ENCODE results near the gene CCDC116.
A peak's percentile ranks its signal among the peaks of the same experiment; 100 is the strongest.
"Not testable (repeated sequence)": the region's sequence is repeated elsewhere in the genome, so short reads cannot be mapped to it uniquely, and the experiment has no call there.

CCDC116 gene

DNA sequence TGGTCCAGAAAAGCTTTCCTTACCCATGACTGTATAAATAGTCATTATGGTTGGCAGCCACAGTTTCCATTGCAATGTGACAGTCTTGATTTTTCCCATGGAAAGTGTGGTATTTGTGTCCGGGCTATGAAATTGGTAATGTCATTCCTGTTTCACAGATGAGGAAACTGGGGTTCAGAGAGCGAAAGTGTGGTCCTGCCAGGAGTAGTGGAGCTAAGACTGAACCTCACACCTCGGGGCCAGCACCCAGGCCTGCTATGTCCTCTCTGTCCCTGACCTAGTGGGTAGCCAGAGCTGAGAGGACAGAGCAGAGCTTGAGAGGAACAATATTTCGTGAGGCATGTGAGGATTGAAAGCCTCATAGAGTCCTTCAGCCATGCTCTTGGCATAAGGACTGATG lies 1.5 kb upstream of the CCDC116 start:
- DNase-seq (ENCODE audit: low read depth), result no peak

DNA sequence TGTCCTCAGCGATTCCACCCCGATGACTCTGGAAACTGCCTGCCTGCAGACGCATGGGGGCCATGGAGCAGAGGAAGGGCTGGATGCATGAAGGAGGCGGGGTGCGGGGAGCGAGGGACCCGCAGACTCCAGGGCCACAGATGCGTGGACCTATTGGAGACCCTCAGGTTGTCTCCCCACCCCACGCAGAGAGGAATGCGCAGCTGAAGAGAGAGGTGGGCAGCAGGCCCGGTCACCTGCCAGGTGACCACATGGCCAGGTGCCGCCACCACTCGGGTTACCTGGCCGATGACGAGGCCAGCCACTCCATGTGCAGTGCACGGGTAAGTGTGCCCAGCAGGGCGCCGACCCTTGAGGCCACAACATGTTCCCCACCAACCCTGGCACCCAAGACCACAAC lies 371 bp downstream of the CCDC116 start:
- DNase-seq (ENCODE audit: low read depth), result no peak

DNA sequence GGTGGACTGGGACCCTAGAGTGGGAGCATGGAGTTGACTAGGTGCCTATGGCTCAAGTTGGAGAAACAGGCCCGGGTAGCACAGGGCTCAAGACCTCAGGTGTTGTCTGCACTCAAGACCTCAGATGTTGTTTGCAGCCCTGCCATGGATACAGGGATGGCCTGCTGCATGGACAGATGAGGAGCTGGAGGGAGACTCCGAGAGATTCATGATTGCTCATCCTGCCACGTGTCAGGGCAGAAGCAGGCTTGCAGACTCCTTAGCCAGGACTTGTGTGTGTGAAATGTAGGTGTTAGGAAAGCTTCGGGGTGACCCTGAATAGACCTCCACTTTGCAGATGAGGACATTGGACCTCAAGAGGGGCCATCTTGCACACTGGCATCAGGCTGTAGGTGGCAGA lies 921 bp downstream of the CCDC116 start:
- DNase-seq (ENCODE audit: low read depth), result no peak

DNA sequence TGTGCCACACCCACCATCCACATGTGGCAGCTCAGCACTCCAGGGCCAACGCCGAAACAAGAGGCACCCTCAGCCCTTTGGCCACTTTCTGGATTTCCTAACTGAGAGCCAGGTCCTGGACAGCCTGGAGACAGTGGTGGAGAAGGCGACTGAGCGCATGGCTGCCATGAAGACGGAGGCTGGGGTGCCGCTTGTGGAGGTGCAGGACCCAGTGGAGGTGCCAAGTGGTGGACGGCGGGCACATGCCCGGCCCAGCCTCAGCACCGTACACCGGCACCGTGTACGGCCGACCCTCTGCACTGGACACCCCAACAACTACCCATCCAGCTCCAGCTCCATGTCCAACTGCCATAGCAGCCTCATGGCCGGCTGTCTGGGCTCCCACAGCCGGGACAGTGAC lies 1.5 kb downstream of the CCDC116 start:
- no peak for DNase-seq (ENCODE audit: low read depth)

DNA sequence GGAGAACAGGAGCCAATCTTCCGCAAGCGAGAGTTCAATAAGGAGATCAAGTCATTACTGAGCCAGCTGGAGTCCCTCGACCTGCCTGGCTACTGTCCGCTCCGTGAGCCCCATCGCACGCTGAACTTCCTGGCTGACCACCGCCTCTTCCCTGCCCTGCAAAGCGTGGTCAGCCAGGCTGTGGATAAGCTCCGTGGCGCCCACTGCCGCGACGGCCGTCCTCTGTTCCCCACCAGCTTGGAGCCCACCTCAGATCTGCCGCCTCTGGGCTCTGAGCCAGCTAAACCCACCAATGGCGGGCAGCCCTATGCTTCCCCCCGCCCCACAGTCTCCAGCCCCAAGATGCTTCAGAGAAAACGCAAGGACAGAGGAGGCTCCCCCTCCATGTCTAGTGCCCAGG lies 2.3 kb downstream of the CCDC116 start:
- DNase-seq (ENCODE audit: low read depth), result no peak

DNA sequence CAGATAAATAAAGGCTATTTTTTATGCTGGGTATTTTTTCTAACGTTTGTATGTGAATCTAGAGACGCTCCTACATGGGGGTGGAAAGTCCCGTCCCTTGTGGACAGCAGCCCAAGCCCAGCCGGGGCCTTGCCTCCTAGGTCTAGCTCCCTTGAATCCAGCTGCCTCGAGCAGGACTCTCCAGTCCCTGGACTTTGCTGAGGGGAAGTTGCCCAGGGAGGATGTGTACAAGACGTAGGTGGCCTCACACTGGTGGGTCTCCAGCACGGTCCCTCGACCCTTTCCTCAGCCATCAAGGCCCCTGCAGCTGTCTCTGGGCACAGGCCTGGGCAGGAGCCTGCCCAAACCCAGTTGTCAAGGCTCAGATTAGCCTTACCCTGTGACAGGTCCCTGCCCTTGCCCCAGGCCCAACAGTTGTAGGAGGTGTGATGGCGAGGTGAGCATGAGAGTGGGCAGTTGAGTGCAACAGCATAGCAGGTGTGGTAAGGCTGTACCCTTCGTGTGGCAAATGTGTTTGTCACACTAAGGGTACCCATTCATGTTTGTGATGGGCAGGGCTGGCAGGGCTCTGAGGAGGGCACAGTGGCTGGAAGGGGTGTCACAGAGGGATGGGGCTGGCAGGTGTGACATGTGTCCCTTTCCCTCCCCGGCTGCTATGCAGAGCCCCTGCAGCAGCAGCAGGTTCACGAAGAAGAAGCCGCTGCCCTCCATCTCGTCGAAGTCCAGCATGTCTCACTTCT lies 3.4 kb downstream of the CCDC116 start:
- DNase-seq (ENCODE audit: low read depth), result no peak

DNA sequence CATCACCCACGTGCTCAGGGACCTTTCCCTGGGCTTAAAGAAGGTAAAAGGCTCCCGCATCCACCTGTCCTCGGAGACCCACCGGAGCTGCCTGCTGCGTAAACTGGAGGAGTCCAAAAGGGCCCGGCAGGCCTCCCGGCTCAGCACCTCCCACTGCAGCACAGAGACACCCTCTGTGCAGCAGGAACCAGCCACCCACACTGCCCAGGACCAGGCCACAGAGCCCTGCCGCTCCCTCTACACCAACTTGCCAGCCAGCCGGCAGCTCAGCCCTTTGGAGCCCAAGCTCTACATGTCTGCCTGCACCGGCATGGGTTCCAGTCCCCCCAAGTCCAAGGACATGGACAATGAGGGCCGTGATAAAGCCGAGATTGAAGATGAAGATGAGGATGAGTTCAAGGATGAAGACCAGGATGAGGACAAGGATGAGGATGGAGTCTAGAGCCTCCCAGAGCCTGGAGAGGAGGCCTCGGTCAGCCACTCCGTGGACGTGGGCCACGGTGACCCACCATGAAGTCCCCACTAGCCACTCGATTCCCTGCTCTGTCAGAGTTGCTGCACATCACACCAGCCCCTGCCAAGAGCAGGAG lies 4.2 kb downstream of the CCDC116 start:
- DNase-seq (ENCODE audit: low read depth), result no peak

DNA sequence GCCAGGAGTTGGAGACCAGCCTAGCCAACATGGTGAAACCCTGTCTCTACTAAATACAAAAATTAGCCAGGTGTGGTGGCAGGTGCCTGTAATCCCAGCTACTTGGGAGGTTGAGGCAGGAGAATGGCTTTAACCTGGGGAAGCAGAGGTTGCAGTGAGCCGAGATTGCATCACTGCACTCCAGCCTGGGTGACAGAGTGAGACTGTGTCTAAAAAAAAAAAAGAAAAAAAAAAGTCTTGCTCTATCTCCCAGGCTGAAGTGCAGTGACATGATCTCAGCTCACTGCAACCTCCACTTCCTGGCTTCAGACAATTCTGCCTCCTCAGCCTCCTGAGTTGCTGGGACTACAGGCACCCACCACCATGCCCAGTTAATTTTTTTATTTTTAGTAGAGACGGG lies 4.9 kb downstream of the CCDC116 start:
- DNase-seq (ENCODE audit: low read depth), result not testable (repeated sequence)

DNA sequence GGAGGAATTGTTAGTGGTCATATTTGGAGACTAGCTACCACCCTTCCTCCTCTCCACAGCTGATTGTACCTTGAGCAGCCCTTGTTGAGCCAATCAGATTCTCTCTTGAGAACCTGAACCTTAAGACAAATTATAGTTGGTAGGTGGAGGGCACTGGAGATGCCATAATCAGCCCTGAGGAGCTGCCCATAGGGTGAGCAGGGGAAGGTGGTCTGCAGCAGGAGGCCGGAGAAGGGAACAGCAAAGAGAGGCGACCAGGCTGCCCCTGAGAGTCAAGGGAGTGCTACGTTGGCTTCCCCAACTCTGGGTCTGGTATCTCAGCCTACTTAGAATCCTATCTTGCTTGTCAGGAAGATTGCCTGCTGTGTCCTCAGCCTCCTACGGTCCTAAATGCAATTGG lies 6.8 kb downstream of the CCDC116 start:
- no peak for DNase-seq (ENCODE audit: low read depth)

DNA sequence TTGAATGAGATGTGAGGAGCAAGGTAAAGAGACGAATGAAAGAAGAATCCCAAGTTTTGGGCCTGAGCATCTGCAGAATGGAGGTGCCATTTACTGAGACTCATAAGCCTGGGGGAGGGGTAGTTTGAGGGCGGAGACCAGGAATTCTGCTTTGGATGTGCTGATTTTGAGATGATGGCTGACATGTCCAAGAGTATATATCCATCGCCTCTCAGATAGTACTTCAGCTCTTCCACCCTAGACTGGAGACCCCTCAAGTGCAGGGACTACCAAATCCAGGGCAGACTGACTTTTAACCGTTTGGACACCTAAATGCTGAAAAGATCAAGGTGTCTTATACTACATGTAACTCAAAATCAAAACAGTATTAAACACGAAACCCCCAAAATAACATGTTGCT lies 8.2 kb downstream of the CCDC116 start:
- no peak for DNase-seq (ENCODE audit: low read depth)

DNA sequence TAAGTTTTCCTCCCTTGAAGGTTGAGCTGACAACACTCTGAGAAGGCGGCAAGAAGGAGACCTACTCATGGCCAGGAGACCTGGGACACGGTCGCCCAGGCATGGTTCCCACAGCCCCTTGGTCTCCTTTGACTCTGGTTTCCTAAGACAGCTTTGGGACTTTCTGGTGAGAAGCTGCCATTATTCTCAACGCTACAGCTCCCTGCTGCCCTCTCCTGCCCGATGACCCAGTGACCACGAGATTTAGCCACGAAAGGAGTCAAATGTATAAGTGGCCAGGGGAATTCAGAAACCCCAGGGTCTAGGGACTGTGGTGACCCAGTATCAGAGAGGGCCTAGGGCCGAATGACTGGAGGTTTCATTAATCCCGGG lies 8.8 kb downstream of the CCDC116 start:
- DNase-seq (ENCODE audit: low read depth), result no peak

DNA sequence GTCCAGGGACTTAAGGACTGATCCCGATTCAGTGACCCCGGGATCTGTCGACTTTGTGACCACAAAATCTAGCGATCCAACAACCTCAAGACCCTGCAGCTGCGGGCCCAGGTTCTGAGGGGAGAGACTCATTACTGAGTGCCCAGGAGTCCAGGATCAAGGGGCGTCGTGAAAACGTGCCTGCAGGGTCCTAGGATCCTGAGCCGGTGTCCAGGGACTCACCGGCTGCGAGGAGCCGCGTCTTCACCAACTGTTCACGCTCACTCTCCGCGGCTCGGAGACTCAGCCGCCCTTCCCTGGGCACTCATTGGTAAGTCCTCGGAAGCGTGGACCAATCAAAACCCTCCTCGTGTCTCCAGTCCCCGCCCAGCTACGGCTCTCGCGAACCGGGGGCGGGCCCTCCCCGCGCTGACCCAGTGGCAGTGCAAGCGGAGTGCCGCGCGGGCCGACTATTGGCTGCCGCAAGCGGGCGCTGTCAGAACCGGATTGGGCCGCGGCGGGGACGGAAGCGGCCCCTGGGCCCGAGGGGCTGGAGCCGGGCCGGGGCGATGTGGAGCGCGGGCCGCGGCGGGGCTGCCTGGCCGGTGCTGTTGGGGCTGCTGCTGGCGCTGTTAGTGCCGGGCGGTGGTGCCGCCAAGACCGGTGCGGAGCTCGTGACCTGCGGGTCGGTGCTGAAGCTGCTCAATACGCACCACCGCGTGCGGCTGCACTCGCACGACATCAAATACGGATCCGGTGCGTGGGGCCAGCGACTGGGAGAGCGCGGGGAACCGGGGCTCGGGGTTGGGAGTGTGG lies 9.4 kb downstream of the CCDC116 start, which contains the start of gene SDF2L1:
TSS of gene SDF2L1 (plus strand) at position 514 of the 795 bp plus-strand sequence. CDS start at position 549, 35 bp downstream.
- peak; percentile 98 for DNase-seq (ENCODE audit: low read depth)

DNA sequence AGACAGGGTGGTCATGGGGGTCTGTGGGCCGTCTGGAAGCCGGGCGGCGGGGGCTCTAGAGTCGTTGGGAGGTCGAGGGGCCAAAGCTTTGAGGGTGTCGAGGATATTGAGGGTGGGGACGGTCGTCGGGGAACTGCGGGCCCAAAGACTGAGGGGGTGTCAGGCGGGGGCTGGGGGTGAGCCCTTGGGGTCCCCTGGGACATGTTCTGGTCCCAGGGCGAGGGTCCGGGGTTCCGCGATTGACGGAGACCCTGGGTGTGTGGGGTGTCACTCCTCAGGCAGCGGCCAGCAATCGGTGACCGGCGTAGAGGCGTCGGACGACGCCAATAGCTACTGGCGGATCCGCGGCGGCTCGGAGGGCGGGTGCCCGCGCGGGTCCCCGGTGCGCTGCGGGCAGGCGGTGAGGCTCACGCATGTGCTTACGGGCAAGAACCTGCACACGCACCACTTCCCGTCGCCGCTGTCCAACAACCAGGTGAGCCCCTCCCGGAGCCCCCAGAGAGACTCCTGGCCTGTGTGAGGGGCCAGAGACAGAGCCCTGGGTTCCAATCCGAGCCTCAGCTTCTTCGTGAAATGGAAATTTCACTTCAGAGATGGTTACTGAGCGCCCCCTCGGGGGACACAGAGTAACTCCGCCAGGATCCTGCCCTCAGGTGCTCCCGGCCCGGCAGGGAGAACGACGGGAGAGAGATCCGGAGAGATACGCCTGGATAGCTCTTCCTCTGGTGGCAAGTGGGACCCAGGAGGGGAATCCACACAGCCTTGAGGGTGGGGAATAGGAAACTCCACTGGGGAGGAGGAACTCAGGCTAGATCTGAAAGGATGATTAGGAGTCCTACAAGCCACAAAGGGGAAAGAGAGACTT lies 10.3 kb downstream of the CCDC116 start:
- no peak for DNase-seq (ENCODE audit: low read depth)

DNA sequence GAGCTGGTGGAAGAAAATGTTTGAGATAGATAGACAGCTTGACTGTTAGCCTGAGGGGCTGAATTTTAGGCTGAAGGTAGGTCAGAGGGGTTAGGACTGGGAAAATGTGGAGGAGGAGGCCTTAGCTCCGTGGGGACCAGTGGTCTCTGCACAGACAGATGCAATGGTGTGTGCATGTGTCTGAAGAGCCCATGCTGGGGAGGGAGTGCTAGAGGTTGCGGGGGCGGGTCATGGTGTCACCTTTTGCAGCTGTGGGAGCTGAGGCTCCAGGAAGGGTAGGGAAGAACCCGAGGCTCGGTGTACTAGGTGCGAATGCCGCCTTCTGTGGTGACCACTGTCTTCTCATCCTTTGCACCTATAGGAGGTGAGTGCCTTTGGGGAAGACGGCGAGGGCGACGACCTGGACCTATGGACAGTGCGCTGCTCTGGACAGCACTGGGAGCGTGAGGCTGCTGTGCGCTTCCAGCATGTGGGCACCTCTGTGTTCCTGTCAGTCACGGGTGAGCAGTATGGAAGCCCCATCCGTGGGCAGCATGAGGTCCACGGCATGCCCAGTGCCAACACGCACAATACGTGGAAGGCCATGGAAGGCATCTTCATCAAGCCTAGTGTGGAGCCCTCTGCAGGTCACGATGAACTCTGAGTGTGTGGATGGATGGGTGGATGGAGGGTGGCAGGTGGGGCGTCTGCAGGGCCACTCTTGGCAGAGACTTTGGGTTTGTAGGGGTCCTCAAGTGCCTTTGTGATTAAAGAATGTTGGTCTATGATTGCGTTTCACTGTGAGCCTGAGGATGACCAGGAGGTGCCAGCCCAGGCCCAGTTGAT lies 11.2 kb downstream of the CCDC116 start:
- no peak for DNase-seq (ENCODE audit: low read depth)

DNA sequence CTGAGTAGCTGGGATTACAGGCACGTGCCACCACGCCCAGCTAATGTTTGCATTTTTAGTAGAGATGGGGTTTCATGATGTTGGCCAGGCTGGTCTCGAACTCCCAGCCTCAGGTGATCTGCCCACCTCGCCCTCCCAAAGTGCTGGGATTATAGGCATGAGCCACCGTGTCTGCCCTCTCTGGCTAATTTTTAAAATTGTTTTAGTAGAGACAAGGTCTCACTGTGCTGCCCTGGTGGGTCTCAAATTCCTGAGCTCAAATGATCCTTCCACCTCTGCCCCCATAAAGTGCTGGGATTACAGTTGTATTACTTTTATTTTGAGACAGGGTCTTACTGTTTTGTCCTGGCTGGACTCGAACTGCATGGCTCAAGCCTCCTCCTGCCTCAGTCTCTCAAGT lies 13.0 kb downstream of the CCDC116 start:
- DNase-seq (ENCODE audit: low read depth), result not testable (repeated sequence)

DNA sequence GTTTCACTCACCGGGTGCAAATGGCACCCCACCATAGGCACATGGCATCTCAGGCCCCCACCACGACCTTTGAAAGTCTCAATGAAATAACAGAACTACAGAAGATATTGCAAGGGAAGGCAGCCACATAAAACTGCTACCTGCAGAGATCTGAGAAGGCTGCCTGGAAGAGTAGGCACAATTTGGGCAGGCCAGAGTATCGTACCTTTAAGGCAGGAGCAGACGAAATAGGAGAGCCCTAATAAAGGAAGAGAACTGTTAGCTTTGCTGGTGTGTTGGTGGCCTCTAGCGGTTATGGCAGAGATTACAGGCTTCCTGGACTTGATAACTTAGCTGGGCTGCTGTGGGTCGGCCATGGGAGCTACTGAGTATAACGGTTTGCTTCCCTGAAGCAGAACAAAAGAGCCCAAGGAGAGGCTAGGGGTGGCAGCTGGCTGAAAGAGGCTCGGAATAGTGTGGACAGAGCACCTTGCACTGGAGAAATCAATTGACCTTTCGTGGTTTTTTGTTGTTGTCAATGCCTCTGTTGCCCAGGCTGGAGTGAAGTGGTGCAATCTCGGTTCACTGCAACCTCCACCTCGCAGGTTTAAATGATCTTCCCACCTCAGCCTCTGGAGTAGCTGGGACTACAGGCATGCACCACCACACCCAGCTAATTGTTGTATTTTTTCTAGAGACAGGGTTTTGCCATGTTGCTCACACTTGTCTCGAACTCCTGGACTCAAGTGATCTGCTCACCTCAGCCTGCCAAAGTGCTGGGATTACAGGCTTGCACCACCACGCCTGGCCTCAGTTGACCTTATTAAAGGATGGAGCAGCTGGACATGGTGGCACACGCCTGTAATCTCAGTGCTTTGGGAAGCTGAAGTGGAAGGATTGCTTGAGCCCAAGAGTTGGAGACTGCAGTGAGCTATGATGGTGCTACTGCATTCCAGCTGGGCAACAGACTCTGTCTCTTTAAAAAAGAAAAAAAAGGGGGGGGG lies 14.3 kb downstream of the CCDC116 start:
- DNase-seq (ENCODE audit: low read depth), result peak; percentile 58

DNA sequence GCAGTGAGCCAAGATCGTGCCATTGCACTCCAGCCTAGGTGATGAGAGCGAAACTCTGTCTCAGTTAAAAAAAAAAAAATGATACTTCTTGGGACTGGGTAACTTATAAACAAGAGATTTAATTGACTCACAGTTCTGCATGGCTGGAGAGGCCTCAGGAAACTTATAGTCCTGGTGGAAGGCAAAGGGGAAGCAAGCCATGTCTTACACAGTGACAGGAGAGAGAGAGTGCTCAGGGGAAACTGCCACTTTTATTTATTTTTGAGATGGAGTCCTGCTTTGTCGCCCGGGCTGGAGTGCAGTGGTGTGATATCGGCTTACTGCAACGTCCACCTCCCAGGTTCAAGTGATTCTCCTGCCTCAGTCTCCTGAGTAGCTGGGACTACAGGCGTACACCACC lies 17.7 kb downstream of the CCDC116 start:
- DNase-seq (ENCODE audit: low read depth), result no peak

DNA sequence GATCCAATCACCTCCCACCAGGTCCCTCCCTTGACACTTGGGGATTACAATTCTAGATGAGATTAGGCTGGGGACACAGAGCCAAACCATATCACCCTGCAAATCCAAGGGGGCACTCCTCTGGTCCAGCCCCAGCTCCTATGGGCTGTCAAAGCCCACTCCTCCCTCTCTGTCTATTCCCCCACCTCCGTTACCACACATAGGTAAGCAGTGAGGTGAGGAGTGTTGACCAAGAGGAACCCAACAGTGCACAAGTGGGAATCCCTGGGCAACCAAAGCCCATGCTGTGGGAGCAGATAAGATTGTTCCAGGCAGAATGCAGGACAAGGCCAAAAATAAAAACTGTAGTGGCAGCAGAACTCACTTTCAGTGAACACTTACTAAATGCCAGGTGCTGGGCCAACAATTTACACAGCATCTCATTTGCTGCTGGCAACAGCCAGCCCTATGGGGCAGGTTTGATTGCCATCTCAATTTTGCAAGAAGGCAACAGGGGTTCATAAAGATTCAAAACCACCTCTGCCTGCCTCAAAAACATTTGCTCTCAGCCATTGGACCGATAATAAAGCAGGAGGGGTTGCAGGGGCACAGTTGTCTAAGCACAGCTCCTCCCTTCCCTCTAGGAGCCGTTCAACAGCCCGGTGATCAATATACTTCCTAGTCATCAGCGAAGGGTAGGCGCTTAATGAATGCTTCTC lies 18.4 kb downstream of the CCDC116 start:
- no peak for DNase-seq (ENCODE audit: low read depth)

DNA sequence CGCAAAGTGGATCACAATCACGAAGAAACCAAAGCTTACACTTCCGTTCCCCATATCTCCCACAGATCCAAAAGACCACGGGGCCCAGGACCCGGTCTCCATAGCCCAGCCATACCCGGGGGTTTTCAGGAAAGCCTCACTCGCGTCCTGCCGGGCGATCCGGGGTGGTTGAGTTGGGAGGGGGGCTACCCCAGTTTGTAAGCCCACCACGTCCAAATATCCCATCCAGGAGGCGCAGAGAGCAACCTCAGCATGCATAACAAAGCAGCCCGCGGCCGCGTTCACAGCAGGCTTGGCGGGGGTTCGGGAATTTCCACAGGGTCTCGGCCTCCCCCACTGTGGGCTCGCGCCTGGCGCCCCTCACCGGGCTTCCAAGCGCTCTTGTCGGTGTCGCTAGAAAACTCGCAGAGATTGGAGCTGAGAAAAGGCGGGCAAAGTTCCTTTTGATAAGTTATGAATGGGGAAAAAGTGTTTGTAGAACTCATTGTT lies 19.0 kb downstream of the CCDC116 start:
- DNase-seq (ENCODE audit: low read depth), result no peak
